ENCODE measurements around the gene DOC2B.
"Not testable (repeated sequence)": the region's sequence is repeated elsewhere in the genome, so short reads cannot be mapped to it uniquely, and the experiment has no call there.

DOC2B gene

GRCh38 chr17:145671-146541 is 35.5 kb downstream of the DOC2B start:
- DNase-seq (ENCODE audit: low read depth in 3 of 3): no peak

- no peak for DNase-seq (ENCODE audit: low read depth in 3 of 3)
These were observed 36.3 kb downstream of the DOC2B start for GRCh38 chr17:144936-145670.

- DNase-seq (ENCODE audit: low read depth in 3 of 3): peak; percentile 77 to 82 (median 81)
These were observed 37.6 kb downstream of the DOC2B start for GRCh38 chr17:143785-144281.

GRCh38 chr17:142876-143784 is 38.3 kb downstream of the DOC2B start:
- no peak for DNase-seq (ENCODE audit: low read depth in 3 of 3)

- peak in 2 of 3 donors; percentile 34 to 56 for DNase-seq (ENCODE audit: low read depth in 3 of 3)
These were observed 39.3 kb downstream of the DOC2B start for GRCh38 chr17:142102-142661.

- not testable (repeated sequence) for DNase-seq (ENCODE audit: low read depth in 3 of 3)
These were observed 41.8 kb downstream of the DOC2B start for GRCh38 chr17:139401-140205.

GRCh38 chr17:137166-137807 is 44.2 kb downstream of the DOC2B start, which contains the start of gene SCGB1C2:
SCGB1C2 (plus strand) TSS chr17:137569; CDS start chr17:137591, 22 bp downstream.
- DNase-seq (ENCODE audit: low read depth in 3 of 3): not testable (repeated sequence)

- peak; percentile 20 to 52 (median 49) for DNase-seq (ENCODE audit: low read depth in 3 of 3)
These were observed 44.9 kb downstream of the DOC2B start for GRCh38 chr17:136531-136930.

- DNase-seq (ENCODE audit: low read depth in 3 of 3): not testable (repeated sequence)
These were observed 45.6 kb downstream of the DOC2B start for GRCh38 chr17:135895-136294.

- not testable (repeated sequence) for DNase-seq (ENCODE audit: low read depth in 3 of 3)
These were observed 46.4 kb downstream of the DOC2B start for GRCh38 chr17:135022-135421.

- peak in 2 of 3 donors; percentile 26 to 48 for DNase-seq (ENCODE audit: low read depth in 3 of 3)
These were observed 47.1 kb downstream of the DOC2B start for GRCh38 chr17:134332-134785.

GRCh38 chr17:133932-134331 is 47.5 kb downstream of the DOC2B start:
- not testable (repeated sequence) for DNase-seq (ENCODE audit: low read depth in 3 of 3)

- DNase-seq (ENCODE audit: low read depth in 3 of 3): peak in 1 of 3 donors; percentile 46
These were observed 63.0 kb downstream of the DOC2B start for GRCh38 chr17:118339-118917.

GRCh38 chr17:113111-113510 is 68.3 kb downstream of the DOC2B start:
- not testable (repeated sequence) for DNase-seq (ENCODE audit: low read depth in 3 of 3)
